BLaER1 treated with 17β-estradiol and CSF1 and Interleukin-3, amounts not matched to agents 10 nM and 100 nM (cell line): ENCODE measurements around the gene ZNF850.
"Not testable (repeated sequence)": the region's sequence is repeated elsewhere in the genome, so short reads cannot be mapped to it uniquely, and the experiment has no call there.

Experiments used
- H3K27ac ChIP-seq, 11 experiments: shearing (Covaris generic); formaldehyde crosslinking; 2 replicates each; pipeline ENCODE4 v1.8.1; 2022
- H3K27me3 ChIP-seq, 11 experiments: shearing (Covaris generic); formaldehyde crosslinking; 2 replicates each; pipeline ENCODE4 v1.8.1; 2022
- H3K36me3 ChIP-seq, 11 experiments: shearing (Covaris generic); formaldehyde crosslinking; 2 replicates each; pipeline ENCODE4 v1.8.1; 2022
- H3K4me1 ChIP-seq, 10 experiments: shearing (Covaris generic); formaldehyde crosslinking; 2 replicates each; pipeline ENCODE4 v1.8.1; 2022
- H3K4me2 ChIP-seq, 11 experiments: shearing (Covaris generic); formaldehyde crosslinking; 2 replicates each; pipeline ENCODE4 v1.8.1; 2022
- H3K4me3 ChIP-seq, 10 experiments: shearing (Covaris generic); formaldehyde crosslinking; 2 replicates each; pipeline ENCODE4 v1.8.1; 2022
- H3K9ac ChIP-seq, 11 experiments: shearing (Covaris generic); formaldehyde crosslinking; 2 replicates each; pipeline ENCODE4 v1.8.1; 2022
- H3K9me3 ChIP-seq, 11 experiments: shearing (Covaris generic); formaldehyde crosslinking; replicated peaks in 1 of 11; 2 replicates each; pipeline ENCODE4 v1.8.1; 2022
- H4K20me1 ChIP-seq, 11 experiments: shearing (Covaris generic); formaldehyde crosslinking; 2 replicates each; pipeline ENCODE4 v1.8.1; 2022
- Cebpa-rat ChIP-seq, 11 experiments: shearing (Covaris generic); IDR thresholded peaks; 2 replicates each; pipeline ENCODE4 v1.8.1; 2022

Gene ZNF850

DNA sequence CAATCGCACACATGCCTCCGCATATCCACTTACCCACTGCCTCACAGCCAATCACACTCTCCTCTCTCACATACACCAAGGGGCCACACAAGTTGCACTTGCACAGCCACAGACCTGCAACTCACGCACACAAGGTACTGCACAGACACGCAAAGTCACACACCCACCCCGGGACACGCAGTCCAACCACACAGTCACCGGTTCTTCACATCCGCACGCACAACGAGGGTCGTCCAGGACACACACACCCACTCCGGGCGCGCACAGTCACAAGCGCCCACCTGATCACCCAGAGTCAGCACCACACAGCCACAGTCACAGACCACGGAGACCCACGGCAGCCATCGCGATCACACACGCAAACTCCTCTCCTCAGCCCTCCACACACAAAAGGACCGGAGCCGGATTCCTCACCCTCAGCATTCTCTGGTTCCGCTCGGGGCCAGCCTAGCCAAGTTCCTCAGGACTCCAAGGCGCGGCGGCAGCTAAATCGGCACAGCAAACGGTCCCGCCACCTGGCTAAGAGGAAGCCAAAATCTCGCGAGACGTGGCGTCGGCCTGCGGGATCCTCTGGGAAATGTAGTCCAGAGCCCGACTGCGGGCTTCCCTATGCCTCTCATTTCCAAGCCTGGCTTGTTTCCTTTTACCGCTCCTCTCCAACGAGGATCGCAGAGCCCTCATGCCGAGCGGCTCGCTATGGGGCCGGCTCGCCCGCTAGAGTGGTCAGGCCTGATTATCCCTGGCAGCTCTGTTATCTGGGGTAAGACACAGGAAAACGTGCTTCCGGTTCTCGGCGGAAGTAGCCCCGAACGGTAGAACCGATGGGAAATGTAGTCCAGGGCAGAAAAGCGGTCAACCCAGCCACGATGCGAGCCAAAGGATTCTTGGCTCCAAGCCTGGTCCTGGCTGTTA, at the start of gene ZNF850:
TSS of gene ZNF850 (minus strand) at position 497 of the 912 bp plus-strand sequence. CDS start 10,201 bp downstream, outside the sequence.
- H3K36me3 ChIP-seq: peaks cover 24 to 50% (median 41%) of the 10 kb centered on the region in 11 experiments
- H3K27ac ChIP-seq: peak within 1 kb of the TSS; percentile 56 to 100 (median 91); a peak in 21 of 22 replicates
- TF ChIP-seq Cebpa-rat (IDR thresholded peaks at IDR 0.05): no peak
- H3K4me1 ChIP-seq: peaks cover 0 to 8% (median 3%) of the 10 kb centered on the region in 10 experiments; a peak in 8 of 20 replicates
- H3K4me2 ChIP-seq: peak within 1 kb of the TSS; percentile 78 to 95 (median 89)
- H4K20me1 ChIP-seq: no peaks in the 10 kb centered on the region
- H3K9ac ChIP-seq: peak within 1 kb of the TSS; percentile 79 to 99 (median 90)
- H3K9me3 ChIP-seq: peaks cover 82 to 84% (median 83%) of the 10 kb centered on the region in 11 experiments
- peak within 1 kb of the TSS; percentile 69 to 91 (median 83) for H3K4me3 ChIP-seq
- H3K27me3 ChIP-seq: no peaks in the 10 kb centered on the region

DNA sequence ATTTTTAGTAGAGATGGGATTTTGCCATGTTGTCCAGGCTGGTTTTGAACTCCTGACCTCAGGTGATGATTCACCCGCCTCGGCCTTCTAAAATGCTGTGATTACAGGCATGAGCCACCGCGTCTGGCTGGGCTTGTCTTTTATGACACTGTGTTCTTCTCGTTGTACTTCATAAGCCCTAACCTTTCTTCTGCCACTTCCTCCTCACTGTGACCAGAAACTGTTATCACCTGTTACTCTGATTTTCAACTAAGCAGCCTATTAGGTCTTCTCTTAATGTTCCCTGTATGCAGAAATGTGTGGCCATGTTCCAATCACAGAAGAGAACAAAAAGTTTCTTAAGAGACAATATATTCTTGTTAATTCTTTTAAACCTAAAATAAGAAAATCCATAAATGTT, 49.2 kb upstream of the ZNF850 start:
- H3K36me3 ChIP-seq: peaks cover 99 to 100% (median 100%) of the 10 kb centered on the region in 11 experiments
- H3K4me2 ChIP-seq: no peak overlapping the region
- H3K4me1 ChIP-seq: no peaks in the 10 kb centered on the region
- no peak overlapping the region for H3K27ac ChIP-seq
- H3K4me3 ChIP-seq: peak overlapping the region in 5 of 10 experiments; percentile 11 to 30 (median 24); a peak in 7 of 20 replicates
- H4K20me1 ChIP-seq: no peaks in the 10 kb centered on the region
- TF ChIP-seq Cebpa-rat (IDR thresholded peaks at IDR 0.05): no peak
- H3K27me3 ChIP-seq: no peaks in the 10 kb centered on the region
- H3K9ac ChIP-seq: no peak overlapping the region
- H3K9me3 ChIP-seq: peaks cover 100% of the 10 kb centered on the region in 11 experiments

DNA sequence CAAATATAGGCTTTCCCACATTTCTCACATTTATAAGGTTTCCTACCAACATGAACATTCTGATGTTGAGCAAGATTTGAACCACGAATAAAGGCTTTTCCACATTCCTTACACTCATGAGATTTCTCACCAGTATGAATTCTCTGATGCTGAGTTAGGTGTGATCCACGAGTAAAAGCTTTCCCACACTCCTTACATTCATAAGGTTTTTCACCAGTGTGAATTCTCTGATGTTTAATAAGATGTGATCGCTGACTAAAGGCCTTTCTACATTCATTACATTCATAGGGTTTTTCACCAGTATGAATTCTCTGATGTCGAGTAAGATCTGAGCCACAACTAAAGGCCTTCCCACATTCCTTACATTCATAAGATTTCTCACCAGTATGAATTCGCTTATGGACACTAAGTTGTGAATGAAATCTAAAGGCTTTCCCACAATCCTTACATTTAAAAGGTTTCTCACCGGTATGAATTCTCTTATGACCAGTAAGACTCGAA, 46.6 kb upstream of the ZNF850 start:
- TF ChIP-seq Cebpa-rat (IDR thresholded peaks at IDR 0.05): no peak
- H3K27ac ChIP-seq: no peak overlapping the region
- no peak overlapping the region for H3K9ac ChIP-seq
- H3K4me3 ChIP-seq: peak overlapping the region; percentile 2 to 46 (median 30); a peak in 16 of 20 replicates
- no peak overlapping the region for H3K4me2 ChIP-seq
- no peaks in the 10 kb centered on the region for H4K20me1 ChIP-seq
- peaks cover 100% of the 10 kb centered on the region in 11 experiments for H3K9me3 ChIP-seq
- H3K27me3 ChIP-seq: no peaks in the 10 kb centered on the region
- peaks cover 99 to 100% (median 100%) of the 10 kb centered on the region in 11 experiments for H3K36me3 ChIP-seq
- no peaks in the 10 kb centered on the region for H3K4me1 ChIP-seq

DNA sequence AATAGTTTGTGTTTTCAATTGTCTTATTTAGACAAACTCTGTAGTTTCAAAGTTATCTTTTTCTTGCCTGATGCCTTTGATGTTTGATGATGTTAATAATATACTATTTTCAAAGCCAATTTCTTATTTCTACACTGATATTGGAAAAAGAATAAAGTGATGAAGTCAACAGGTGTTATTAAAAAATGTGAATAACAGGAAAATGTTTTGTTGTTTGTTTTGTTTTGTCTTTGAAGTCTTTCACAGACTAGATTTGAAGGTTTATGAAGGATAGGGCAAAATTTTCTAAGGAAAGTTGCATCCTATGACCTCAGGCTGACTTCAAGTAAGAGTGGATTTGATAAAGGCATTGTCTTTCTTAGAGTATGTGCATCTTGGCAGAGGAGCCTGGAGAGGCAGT, 34.4 kb upstream of the ZNF850 start:
- no peak overlapping the region for H3K27ac ChIP-seq
- no peaks in the 10 kb centered on the region for H3K27me3 ChIP-seq
- peaks cover 100% of the 10 kb centered on the region in 11 experiments for H3K9me3 ChIP-seq
- H3K36me3 ChIP-seq: peaks cover 96 to 100% (median 100%) of the 10 kb centered on the region in 11 experiments
- H4K20me1 ChIP-seq: no peaks in the 10 kb centered on the region; a peak in 1 of 22 replicates
- no peak overlapping the region for H3K9ac ChIP-seq
- H3K4me1 ChIP-seq: no peaks in the 10 kb centered on the region
- no peak overlapping the region for H3K4me3 ChIP-seq
- H3K4me2 ChIP-seq: no peak overlapping the region
- no peak for TF ChIP-seq Cebpa-rat (IDR thresholded peaks at IDR 0.05)

DNA sequence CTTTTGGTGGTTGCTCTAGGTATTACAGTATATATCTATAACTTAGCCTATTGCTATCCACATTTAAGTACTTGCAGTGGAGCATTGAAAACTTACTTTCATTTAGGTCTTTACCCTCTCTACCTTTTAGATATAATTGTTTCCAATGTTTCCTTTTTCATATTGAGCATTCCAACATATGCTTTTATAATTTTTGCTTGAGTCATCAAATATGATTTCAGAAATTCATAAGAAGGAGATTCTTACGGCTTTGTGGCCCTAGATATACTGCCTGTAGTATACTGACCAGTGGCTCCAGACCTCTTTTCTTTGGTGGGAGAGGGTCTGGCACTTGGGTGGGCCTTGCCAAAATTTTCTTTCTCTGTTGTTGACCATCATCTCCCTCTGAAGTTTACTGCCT, 32.8 kb upstream of the ZNF850 start:
- TF ChIP-seq Cebpa-rat (IDR thresholded peaks at IDR 0.05): no peak
- peaks cover 97 to 100% (median 100%) of the 10 kb centered on the region in 11 experiments for H3K36me3 ChIP-seq
- peaks cover 99 to 100% (median 100%) of the 10 kb centered on the region in 11 experiments for H3K9me3 ChIP-seq
- no peak overlapping the region for H3K4me3 ChIP-seq
- no peak overlapping the region for H3K9ac ChIP-seq
- H3K4me2 ChIP-seq: no peak overlapping the region
- no peaks in the 10 kb centered on the region for H4K20me1 ChIP-seq
- no peak overlapping the region for H3K27ac ChIP-seq
- H3K27me3 ChIP-seq: no peaks in the 10 kb centered on the region
- H3K4me1 ChIP-seq: no peaks in the 10 kb centered on the region

DNA sequence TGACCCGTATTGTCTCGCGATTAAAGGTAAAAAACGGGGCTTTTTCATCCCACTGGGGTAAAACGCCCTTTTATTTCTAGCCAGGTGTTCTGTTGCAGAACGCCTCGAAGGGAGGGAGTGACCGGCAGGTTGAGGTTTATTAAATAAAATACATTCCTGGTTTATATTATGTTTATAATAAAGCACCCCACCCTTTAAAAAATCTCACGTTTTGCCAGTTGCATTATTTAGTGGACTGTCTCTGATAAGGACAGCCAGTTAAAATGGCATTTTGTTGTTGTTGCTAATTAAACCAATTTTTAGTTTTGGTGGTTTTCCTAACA, 25.1 kb upstream of the ZNF850 start:
- Histone ChIP-seq H4K20me1 (no peaks in the 10 kb centered on the region; a peak in 1 of 22 replicates), H3K4me1 (peaks cover 4 to 11% (median 9%) of the 10 kb centered on the region in 10 experiments; a peak in 12 of 20 replicates), H3K9ac (peak overlapping the region; percentile 76 to 91 (median 86)), H3K27ac (peak overlapping the region; percentile 52 to 92 (median 86); a peak in 21 of 22 replicates), H3K27me3 (no peaks in the 10 kb centered on the region), H3K36me3 (peaks cover 39 to 46% (median 44%) of the 10 kb centered on the region in 11 experiments), H3K4me3 (peak overlapping the region; percentile 71 to 92 (median 76)), H3K9me3 (peaks cover 84 to 91% (median 87%) of the 10 kb centered on the region in 11 experiments), H3K4me2 (peak overlapping the region; percentile 69 to 84 (median 79))
- no peak for TF ChIP-seq Cebpa-rat (IDR thresholded peaks at IDR 0.05)

DNA sequence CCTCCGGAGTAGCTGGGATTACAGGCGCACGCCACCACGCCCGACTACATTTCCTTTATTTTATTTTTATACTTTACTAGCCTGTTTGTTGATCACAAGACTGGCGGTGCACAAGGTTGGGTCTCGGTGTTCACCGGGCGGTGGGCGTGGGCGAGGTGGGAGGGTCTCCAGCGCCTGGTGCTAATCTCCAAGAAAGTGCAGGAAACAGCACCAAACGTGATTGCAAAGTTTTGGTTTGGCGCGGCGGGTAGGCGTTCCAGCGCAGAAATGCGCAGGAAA, 24.0 kb upstream of the ZNF850 start:
- TF ChIP-seq Cebpa-rat (IDR thresholded peaks at IDR 0.05): no peak
- H3K9ac ChIP-seq: peak overlapping the region; percentile 73 to 91 (median 86); a peak in 20 of 22 replicates
- no peaks in the 10 kb centered on the region for H3K27me3 ChIP-seq
- H3K27ac ChIP-seq: peak overlapping the region; percentile 66 to 92 (median 84); a peak in 21 of 22 replicates
- H3K4me3 ChIP-seq: peak overlapping the region; percentile 71 to 92 (median 76)
- no peaks in the 10 kb centered on the region; a peak in 1 of 22 replicates for H4K20me1 ChIP-seq
- peaks cover 28 to 35% (median 34%) of the 10 kb centered on the region in 11 experiments for H3K36me3 ChIP-seq
- peaks cover 84 to 91% (median 86%) of the 10 kb centered on the region in 11 experiments for H3K9me3 ChIP-seq
- peaks cover 4 to 11% (median 9%) of the 10 kb centered on the region in 10 experiments; a peak in 12 of 20 replicates for H3K4me1 ChIP-seq
- H3K4me2 ChIP-seq: peak overlapping the region; percentile 36 to 74 (median 55); a peak in 21 of 22 replicates

DNA sequence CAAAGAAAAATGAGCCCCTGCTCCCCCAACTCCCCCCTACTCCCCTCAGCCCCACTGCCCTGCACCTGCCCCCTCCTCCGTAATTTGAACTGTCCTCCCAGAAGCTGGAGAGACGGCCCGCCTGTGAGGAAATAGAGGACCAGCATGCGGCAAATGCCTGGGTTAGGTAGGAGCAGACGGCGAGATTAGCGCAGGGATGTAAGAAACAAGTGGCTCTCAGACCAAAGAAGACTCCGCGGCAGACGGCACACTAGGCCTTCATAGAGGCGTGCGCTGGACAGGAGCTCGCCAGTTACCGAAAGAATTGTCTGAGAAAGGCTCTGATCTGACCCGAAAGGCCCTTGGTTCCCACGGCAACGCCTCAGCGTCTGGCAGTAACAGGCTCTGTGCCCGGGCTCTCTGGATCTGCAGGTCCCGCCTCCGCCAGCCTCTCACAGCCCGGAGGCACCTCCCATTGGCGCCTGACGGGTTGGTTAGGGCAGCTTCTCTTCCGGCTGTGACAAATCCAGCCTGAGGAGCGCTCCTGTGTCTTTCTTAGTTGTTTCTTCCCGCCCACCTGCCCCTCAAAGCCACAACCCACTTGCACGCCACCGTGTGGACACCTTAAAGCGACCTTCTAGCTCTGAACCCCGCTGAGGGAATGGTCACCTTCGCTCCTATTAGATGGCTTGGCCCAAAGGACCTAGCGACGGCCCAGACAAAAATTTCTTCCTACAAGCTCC, 19.0 kb upstream of the ZNF850 start:
- not testable (repeated sequence) for H3K4me2 ChIP-seq, H3K27ac ChIP-seq, H3K4me1 ChIP-seq, H3K4me3 ChIP-seq, H4K20me1 ChIP-seq, H3K9ac ChIP-seq, H3K36me3 ChIP-seq, H3K27me3 ChIP-seq
- peaks cover 77 to 98% (median 95%) of the 10 kb centered on the region in 11 experiments for H3K9me3 ChIP-seq

DNA sequence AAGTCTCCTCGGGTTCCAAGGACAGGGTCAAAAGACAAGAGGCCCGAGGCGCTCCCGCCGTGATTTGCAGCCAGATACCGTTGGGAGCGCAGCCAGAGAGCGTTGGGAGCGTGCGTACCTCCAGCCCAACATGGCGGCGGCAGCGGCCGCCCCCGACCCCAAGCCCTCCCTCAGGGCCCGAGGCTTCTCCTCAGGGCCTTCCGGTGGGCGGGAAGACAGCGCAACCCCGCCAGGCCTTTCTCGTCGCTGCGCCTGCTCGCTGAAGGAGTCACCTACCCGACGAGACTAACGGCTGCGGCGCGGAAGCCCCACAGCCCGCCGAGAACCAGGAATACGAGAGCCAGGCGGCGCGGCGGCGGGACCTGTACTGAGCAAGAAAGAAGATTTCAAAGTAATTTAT, 3.2 kb upstream of the ZNF850 start:
- no peaks in the 10 kb centered on the region for H4K20me1 ChIP-seq
- no peak overlapping the region for H3K27ac ChIP-seq
- H3K27me3 ChIP-seq: no peaks in the 10 kb centered on the region
- peaks cover 77 to 84% (median 82%) of the 10 kb centered on the region in 11 experiments for H3K9me3 ChIP-seq
- H3K36me3 ChIP-seq: peaks cover 0 to 31% (median 11%) of the 10 kb centered on the region in 11 experiments; a peak in 18 of 22 replicates
- TF ChIP-seq Cebpa-rat (IDR thresholded peaks at IDR 0.05): no peak
- H3K4me1 ChIP-seq: peaks cover 0 to 8% (median 3%) of the 10 kb centered on the region in 10 experiments; a peak in 8 of 20 replicates
- H3K9ac ChIP-seq: no peak overlapping the region
- H3K4me3 ChIP-seq: no peak overlapping the region; a peak in 1 of 20 replicates
- H3K4me2 ChIP-seq: no peak overlapping the region
